Measurements from ENCODE around the gene PSD2.

The PSD2 gene

DNA sequence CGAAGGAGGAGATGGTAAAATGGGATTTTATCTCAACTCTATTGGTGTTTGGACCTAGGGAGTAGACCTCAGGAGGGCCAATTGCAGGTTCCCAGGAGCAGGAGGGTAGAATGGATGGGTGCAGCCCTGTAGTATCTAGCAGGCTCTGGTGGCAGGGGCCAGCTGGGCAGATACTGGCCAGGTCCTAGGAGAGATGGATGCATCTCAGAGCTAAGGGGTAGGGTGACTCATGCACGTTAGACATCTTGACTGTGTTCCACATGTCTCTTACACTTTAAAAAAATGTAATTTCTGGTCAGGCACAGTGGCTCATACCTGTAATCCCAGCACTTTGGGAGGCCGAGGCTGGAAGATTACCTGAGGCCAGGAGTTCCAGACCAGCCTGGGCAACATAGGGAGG is 22.4 kb downstream of the PSD2 start:
- TF ChIP-seq POLR2A (IDR thresholded peaks at IDR 0.05; ENCODE audit: low read length) (no peak), GATA1 (IDR thresholded peaks at IDR 0.05; ENCODE audit: low read depth, low read length) (no peak)
- DNase-seq: no peak

DNA sequence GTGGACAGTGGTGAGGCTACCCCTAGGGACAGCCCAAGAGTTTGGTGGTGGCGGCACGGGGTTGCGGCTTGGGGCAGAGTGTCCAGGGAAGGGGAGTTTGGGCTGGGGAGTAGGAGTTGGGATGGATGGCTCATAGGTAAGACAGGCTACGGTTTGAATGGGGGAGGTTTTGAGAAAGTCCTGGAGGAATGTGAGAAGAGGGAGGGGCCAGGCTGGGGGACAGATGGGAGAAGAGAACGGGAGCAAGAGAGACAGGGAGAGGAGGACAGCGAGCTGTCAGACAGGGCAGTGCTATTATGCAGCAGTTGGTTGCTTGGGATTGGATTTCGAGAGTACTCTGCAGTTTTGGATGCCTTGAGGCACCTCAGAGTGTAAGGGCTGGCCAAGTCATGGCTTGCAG is 24.5 kb downstream of the PSD2 start:
- TF ChIP-seq GATA1 (IDR thresholded peaks at IDR 0.05; ENCODE audit: low read depth, low read length) (no peak), POLR2A (IDR thresholded peaks at IDR 0.05; ENCODE audit: low read length) (no peak)
- DNase-seq: no peak

DNA sequence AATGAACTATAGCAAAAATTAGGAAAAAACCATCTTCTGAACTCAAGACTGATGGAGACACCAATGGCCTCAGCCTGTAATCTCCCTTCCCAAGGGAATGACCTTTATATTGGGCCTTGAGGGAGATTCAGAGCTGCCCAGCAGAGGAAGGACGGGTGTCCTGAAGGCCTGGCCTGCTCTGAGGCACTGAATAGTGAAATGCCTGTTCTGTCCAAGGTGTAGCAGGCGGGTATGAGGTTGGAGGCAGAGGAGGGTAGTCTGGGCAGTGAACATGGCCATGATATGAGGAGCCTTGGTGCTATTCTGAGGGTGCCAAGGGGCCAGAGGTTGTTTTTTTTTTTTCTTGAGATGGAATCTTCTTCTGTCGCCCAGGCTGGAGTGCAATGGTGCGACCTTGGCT is 25.0 kb downstream of the PSD2 start:
- TF ChIP-seq GATA1 (IDR thresholded peaks at IDR 0.05; ENCODE audit: low read depth, low read length) (no peak), POLR2A (IDR thresholded peaks at IDR 0.05; ENCODE audit: low read length) (no peak)
- no peak for DNase-seq

DNA sequence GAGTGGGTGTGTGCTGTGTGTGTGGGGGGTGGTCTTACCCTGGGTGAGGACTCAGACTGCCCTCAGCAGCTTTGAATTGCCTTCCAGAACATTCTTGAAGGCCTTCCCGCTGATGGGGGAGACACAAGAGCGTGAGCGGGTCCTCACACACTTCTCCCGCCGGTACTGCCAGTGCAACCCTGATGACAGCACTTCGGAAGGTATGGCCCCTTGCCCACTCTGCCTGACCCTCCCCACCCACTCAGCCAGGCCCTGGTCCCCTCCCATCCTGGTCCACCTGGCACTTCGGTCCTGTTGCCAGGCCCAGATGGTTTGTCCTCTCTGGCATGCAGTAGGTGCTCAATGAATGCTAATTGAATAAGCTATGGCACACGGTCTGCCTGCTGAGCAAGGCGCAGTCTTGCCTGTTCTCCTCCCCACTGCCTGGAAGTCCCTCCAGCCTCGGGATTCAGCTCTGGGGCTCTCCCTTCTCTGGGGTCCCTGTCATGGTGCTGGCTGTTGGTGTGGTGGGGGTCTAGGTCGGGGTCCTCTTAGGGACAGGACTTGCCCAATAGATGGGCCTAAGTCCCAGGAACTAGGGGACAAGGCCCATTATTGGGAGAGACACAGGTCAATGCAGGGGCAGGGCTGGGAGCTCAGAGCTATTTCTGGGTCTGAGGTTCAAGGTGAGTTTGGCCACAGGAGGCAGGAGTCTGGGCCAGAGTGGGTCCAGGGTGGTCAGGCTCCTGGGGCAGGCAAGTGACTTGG is 26.4 kb downstream of the PSD2 start:
- DNase-seq: no peak
- TF ChIP-seq GATA1 (IDR thresholded peaks at IDR 0.05; ENCODE audit: low read depth, low read length) (no peak), POLR2A (IDR thresholded peaks at IDR 0.05; ENCODE audit: low read length) (no peak)

DNA sequence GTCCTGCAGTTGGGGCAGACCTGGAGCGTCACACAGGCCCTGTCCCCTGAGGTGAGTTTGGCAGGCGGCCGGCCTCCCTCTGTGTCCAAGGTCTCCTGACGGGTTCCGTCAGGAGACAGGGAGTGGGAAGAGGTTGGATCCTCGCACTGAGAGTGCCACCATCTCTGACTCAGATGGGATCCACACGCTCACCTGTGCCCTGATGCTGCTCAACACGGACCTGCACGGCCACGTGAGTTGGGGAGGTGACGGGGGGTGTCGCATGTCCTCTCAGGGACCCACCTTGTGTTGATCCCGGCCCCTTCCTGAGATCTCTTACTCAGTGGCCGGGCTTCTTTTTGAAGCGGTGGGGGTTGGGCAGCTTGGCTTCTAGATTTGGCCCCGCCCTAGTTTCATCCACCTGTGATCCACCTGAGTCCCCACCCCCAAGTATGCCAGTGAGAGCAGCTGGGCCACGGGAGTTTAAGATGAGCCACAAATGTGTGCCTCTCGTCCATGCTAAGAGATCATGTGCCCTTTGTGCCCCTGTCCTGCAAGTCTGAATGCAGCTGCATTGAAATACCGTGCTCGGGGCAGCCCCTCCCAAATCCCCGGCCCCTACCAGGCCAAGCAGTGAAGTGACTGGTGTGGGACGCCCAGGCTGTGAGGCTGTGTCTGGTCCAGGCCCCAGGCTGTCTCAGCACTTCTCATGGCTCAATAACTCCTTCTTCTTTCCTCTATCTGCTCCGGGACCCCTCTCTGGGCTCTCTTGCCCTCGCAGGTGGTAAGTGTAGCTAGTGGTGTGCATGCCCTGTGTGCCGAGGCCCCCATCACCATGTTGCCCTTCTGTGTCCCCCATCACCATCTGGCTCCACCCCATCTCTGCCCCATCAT is 27.2 kb downstream of the PSD2 start:
- TF ChIP-seq GATA1 (IDR thresholded peaks at IDR 0.05; ENCODE audit: low read depth, low read length) (no peak), POLR2A (IDR thresholded peaks at IDR 0.05; ENCODE audit: low read length) (no peak)
- DNase-seq: no peak

DNA sequence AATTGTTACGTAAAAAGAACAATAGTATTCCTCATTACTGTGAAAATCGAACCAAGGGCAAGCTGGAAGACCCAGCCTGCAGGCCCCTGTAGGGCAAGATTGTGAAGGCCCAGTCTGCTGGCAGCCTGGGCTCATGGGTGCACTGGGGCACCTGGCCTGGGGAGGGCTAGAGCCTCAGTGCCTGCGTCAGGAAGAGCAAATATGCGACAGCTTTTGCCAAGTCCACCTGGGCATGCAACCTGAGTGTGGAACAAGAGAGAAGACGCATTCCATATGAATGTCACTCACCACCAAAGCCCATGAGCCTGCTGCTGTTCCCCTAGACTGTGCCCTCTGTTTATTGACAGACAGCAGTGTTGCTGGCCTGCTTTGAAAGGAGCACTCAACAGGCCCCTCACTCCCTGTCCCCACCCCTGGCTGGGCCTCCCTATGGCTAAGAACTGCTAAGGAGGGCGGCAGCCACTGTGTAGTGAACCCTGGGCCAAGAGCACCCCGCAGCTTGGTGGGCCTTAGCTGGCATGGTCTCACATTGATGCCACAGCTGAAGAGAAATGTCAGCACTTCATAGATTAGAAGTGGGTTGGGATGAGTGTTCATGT is 28.2 kb downstream of the PSD2 start:
- DNase-seq: no peak
- TF ChIP-seq POLR2A (IDR thresholded peaks at IDR 0.05; ENCODE audit: low read length): no peak
- TF ChIP-seq GATA1 (IDR thresholded peaks at IDR 0.05; ENCODE audit: low read depth, low read length): no peak

DNA sequence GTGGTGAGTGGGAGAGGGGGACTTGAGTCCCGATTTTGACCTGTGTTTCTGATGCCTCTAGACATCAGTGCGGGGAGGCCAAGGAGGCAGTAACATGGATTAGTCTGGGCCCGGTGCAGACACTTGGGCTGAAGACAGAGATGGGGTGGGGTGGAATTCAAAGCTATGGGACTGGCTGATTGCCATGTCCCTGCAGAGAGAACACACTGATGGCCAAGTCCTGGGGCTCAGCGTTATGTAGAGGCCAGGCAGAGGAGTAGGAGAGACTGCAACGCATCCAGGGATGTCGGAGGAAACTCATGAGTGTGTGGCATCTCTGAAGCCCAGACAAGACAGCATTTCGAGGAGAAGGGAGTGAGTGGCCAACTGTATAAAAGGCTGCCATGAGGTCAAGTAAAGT is 30.1 kb downstream of the PSD2 start:
- DNase-seq: no peak
- TF ChIP-seq GATA1 (IDR thresholded peaks at IDR 0.05; ENCODE audit: low read depth, low read length) (no peak), POLR2A (IDR thresholded peaks at IDR 0.05; ENCODE audit: low read length) (no peak)

DNA sequence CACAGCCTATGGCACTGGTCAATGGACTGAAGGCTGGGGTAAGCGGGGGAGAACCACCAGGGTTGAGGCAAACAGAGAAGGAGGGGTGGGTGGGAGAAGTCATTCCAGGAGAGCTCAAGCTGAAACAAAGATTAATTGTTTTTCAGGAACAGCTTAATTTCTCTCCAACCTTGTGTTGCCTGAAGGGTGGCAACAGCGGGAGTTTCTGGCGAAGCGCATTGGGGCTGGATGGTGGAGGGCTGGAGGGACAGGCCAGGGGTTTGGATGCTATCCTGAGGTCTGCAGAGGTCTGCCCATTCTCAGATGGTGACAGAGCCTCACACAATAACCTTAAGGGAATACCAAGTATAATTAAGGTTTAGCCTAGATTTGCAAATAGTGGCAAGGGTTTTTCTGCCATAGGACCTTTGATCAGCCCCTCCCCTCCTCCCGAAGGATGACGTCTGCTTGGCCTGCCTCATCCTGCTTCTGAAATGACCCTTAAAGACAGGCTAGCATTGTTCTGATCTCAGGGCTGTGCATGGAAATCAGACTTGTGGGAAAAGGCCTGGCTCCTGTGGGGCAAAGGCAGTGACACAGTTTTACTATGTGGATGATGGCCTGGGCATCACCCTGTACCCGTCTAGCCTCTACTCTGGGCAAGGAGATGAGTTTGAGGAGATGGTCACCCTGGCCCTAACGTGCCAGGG is 32.7 kb downstream of the PSD2 start:
- no peak for DNase-seq
- TF ChIP-seq POLR2A (IDR thresholded peaks at IDR 0.05; ENCODE audit: low read length): no peak
- no peak for TF ChIP-seq GATA1 (IDR thresholded peaks at IDR 0.05; ENCODE audit: low read depth, low read length)

DNA sequence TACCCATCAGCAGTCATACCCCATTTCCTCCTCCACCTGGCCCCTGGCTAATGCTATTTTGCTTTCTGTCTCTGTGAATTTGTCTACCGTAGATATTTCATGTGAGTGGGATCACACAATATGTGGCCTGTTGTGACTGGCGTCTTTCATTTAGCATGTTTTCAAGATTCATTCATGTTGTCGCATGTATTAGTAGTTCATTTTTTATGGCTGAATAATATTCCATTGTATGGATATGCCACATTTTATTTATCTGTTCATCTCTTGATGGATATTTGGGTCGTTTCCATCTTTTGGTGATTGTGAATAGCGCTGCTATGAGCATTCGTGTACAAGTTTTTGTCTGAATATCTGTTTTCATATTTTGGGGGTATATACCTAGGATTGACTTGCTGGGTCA is 33.9 kb downstream of the PSD2 start:
- DNase-seq: no peak
- no peak for TF ChIP-seq GATA1 (IDR thresholded peaks at IDR 0.05; ENCODE audit: low read depth, low read length)
- no peak for TF ChIP-seq POLR2A (IDR thresholded peaks at IDR 0.05; ENCODE audit: low read length)

DNA sequence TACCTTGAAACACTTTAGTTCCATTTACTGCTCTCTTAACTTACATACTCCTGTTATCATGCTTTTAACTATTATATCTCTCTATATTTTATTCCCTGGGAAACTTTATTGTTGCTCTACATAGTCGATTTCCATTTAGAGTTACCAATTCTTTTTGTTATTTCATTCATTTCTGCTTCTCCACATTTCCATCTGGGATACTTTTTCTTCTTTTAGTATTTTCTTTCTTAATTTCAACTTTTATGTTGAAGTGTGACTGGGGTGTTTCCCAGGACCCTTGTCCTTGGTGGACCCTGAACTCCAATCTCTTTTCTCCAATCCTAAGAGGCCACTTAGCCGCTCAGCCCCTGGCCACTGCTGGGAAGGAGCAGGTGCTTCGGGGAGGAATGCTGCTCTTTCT is 36.0 kb downstream of the PSD2 start:
- no peak for TF ChIP-seq GATA1 (IDR thresholded peaks at IDR 0.05; ENCODE audit: low read depth, low read length)
- no peak for TF ChIP-seq POLR2A (IDR thresholded peaks at IDR 0.05; ENCODE audit: low read length)
- no peak for DNase-seq

DNA sequence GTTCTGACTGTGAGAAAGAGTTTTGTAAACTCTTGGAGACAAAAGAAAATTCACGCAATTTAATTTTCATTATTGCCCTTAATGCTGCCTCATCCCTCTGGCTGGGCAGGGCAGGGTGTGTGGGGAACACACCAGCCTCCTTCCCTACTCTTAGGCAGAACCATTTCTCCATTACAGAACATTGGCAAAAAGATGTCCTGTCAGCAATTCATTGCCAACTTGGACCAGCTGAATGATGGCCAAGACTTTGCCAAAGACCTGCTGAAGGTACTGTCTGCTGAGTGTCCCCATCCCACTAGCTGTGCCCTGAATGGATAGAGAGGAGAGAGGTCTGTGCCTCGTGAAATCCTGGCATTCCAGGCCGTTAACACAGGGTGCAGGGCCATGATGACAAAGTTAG is 37.9 kb downstream of the PSD2 start:
- TF ChIP-seq POLR2A (IDR thresholded peaks at IDR 0.05; ENCODE audit: low read length): no peak
- TF ChIP-seq GATA1 (IDR thresholded peaks at IDR 0.05; ENCODE audit: low read depth, low read length): no peak
- DNase-seq: no peak

DNA sequence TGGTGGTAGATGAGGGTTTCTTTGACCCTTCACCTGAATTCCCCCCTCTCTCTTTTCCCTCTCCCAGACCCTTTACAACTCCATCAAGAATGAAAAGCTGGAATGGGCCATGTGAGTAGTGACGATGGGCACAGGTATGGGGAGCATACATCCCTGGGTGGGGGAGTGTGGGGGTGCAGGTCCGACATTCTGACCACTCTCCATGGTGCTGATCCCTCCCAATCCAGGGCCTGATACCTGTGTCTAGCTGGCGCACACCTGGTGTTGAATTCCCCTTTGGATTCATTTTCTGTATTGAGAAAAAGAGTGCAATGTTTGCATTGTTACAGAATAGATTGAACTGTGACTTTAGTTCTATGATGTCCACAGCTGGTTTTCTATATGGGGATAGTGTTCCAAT is 40.0 kb downstream of the PSD2 start:
- no peak for DNase-seq
- no peak for TF ChIP-seq POLR2A (IDR thresholded peaks at IDR 0.05; ENCODE audit: low read length)
- no peak for TF ChIP-seq GATA1 (IDR thresholded peaks at IDR 0.05; ENCODE audit: low read depth, low read length)

DNA sequence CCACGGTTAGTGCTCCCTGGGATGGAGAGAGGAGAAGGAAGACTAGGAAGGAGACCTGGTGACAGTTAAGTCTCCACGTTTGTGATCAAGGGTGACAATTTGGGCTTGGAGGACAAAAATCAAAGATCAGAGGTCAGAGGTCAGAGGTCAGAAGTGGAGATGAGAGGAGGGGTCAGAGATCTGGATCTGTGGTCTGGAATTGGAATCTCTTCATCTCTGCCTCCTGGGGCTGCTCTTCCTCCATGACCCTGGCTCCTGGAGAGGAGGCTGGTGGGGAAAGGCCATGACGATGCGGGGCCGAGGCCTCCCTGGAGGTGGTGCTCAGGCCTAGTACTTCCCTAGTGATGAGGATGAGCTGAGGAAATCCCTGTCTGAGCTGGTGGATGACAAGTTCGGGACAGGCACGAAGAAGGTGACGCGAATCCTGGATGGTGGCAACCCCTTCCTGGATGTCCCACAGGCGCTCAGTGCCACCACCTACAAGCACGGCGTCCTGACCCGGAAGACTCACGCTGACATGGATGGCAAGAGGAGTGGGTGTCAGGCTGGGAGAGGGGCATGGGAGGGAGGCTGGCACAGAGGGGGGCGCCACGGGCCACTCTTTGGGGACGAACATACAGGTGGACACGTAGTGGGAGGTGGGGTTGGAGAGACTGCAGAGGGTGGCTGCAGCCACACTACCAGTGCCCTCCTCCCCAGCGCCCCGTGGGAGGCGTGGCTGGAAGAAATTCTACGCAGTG is 41.0 kb downstream of the PSD2 start:
- TF ChIP-seq GATA1 (IDR thresholded peaks at IDR 0.05; ENCODE audit: low read depth, low read length) (no peak), POLR2A (IDR thresholded peaks at IDR 0.05; ENCODE audit: low read length) (no peak)
- no peak for DNase-seq

All from erythroblast (primary cell).